Adrenal gland (tissue), 5 donors: Measurements from ENCODE around the gene MBOAT1.

Experiments used
- CTCF ChIP-seq, 6 experiments: fragments of 450-650 bp in 4 of 6; fragments of 200-600 bp in 2 of 6; sonication (generic) in 1 of 6; IDR thresholded peaks; 1 replicate in 5 of 6; 2 replicates in 1 of 6; pipeline versions ENCODE4 v1.5.1 to v1.8.0; 2016 to 2021; ENCODE audit warnings: antibody characterized with exemption in 6 of 6, mild to moderate bottlenecking in 2 of 6, moderate library complexity in 1 of 6
- POLR2A ChIP-seq, 2 donors: fragments of 450-650 bp; IDR thresholded peaks; one replicate each; pipeline ENCODE4 v1.6.1; 2017; ENCODE audit warnings: antibody characterized with exemption in 2 of 2, mild to moderate bottlenecking in 2 of 2, moderate library complexity in 1 of 2
- donor health status: DM: no; HTN: no; CAD: no.

GRCh38 chr6:20124545-20124944, 87.7 kb downstream of the MBOAT1 start:
- TF ChIP-seq CTCF (IDR thresholded peaks at IDR 0.05) (no peak), POLR2A (IDR thresholded peaks at IDR 0.05) (no peak)
